Measurements from ENCODE around the gene FAM83F.

FAM83F gene

GRCh38 chr22:40014667-40015248, 20.0 kb downstream of the FAM83F start:
- TF ChIP-seq, protein P1, sequence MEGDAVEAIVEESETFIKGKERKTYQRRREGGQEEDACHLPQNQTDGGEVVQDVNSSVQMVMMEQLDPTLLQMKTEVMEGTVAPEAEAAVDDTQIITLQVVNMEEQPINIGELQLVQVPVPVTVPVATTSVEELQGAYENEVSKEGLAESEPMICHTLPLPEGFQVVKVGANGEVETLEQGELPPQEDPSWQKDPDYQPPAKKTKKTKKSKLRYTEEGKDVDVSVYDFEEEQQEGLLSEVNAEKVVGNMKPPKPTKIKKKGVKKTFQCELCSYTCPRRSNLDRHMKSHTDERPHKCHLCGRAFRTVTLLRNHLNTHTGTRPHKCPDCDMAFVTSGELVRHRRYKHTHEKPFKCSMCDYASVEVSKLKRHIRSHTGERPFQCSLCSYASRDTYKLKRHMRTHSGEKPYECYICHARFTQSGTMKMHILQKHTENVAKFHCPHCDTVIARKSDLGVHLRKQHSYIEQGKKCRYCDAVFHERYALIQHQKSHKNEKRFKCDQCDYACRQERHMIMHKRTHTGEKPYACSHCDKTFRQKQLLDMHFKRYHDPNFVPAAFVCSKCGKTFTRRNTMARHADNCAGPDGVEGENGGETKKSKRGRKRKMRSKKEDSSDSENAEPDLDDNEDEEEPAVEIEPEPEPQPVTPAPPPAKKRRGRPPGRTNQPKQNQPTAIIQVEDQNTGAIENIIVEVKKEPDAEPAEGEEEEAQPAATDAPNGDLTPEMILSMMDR (IDR thresholded peaks at IDR 0.05; ENCODE audit: insufficient read depth, low read length, poor library complexity, severe bottlenecking): no peak
- no peak for TF ChIP-seq EZH2phosphoT487 (conservative IDR thresholded peaks at IDR 0.05; ENCODE audit: low read length)
- Histone ChIP-seq H3K27ac (ENCODE audit: low read depth, low read length) (no peak overlapping the region), H3K9me3 (ENCODE audit: insufficient read depth, low read length) (no peaks in the 10 kb centered on the region), H4K20me1 (ENCODE audit: low read depth, low read length) (no peaks in the 10 kb centered on the region), H3K79me2 (ENCODE audit: insufficient read depth, low read length) (no peaks in the 10 kb centered on the region), H3K9me2 (replicated peaks; ENCODE audit: insufficient read depth, low read length) (no peaks in the 10 kb centered on the region), H3K27me3 (ENCODE audit: low read length) (no peaks in the 10 kb centered on the region; the same call in 1 of the 2 replicates), H2AFZ (ENCODE audit: low read depth, low read length, severe bottlenecking) (no peak overlapping the region), H3K4me3 (ENCODE audit: insufficient read depth, low read length, poor library complexity, severe bottlenecking) (no peak overlapping the region), H3K9ac (ENCODE audit: low read length) (no peak overlapping the region), H3K4me2 (ENCODE audit: low read depth, low read length, poor library complexity, severe bottlenecking) (no peak overlapping the region), H3K36me3 (ENCODE audit: low read length) (no peaks in the 10 kb centered on the region), H3F3A (ENCODE audit: insufficient read depth) (no peaks in the 10 kb centered on the region)

GRCh38 chr22:40015358-40015976, 20.7 kb downstream of the FAM83F start:
- Histone ChIP-seq H3K27ac (ENCODE audit: low read depth, low read length) (no peak overlapping the region), H3K4me3 (ENCODE audit: insufficient read depth, low read length, poor library complexity, severe bottlenecking) (no peak overlapping the region)
- TF ChIP-seq, protein P1 (IDR thresholded peaks at IDR 0.05; ENCODE audit: insufficient read depth, low read length, poor library complexity, severe bottlenecking): no peak
- TF ChIP-seq EZH2phosphoT487 (conservative IDR thresholded peaks at IDR 0.05; ENCODE audit: low read length): no peak

GRCh38 chr22:40018051-40018450, 23.3 kb downstream of the FAM83F start:
- Histone ChIP-seq H3K27me3 (ENCODE audit: low read length) (no peaks in the 10 kb centered on the region; the same call in 1 of the 2 replicates), H4K20me1 (ENCODE audit: low read depth, low read length) (no peaks in the 10 kb centered on the region), H3K9ac (ENCODE audit: low read length) (no peak overlapping the region), H3K79me2 (ENCODE audit: insufficient read depth, low read length) (no peaks in the 10 kb centered on the region), H3K27ac (ENCODE audit: low read depth, low read length) (no peak overlapping the region), H3K9me3 (ENCODE audit: insufficient read depth, low read length) (no peaks in the 10 kb centered on the region), H3F3A (ENCODE audit: insufficient read depth) (no peaks in the 10 kb centered on the region), H3K4me3 (ENCODE audit: insufficient read depth, low read length, poor library complexity, severe bottlenecking) (no peak overlapping the region), H3K4me2 (ENCODE audit: low read depth, low read length, poor library complexity, severe bottlenecking) (no peak overlapping the region), H3K36me3 (ENCODE audit: low read length) (no peaks in the 10 kb centered on the region), H3K9me2 (replicated peaks; ENCODE audit: insufficient read depth, low read length) (no peaks in the 10 kb centered on the region), H2AFZ (ENCODE audit: low read depth, low read length, severe bottlenecking) (no peak overlapping the region)
- TF ChIP-seq, protein P1 (IDR thresholded peaks at IDR 0.05; ENCODE audit: insufficient read depth, low read length, poor library complexity, severe bottlenecking): no peak
- TF ChIP-seq EZH2phosphoT487 (conservative IDR thresholded peaks at IDR 0.05; ENCODE audit: low read length): no peak

More at GRCh38 chr22:40015358-40015976, 20.7 kb downstream of the FAM83F start:
- no peaks in the 10 kb centered on the region for H3K9me2 ChIP-seq (replicated peaks; ENCODE audit: insufficient read depth, low read length)
- no peak overlapping the region for H3K9ac ChIP-seq (ENCODE audit: low read length)
- no peaks in the 10 kb centered on the region for H3F3A ChIP-seq (ENCODE audit: insufficient read depth)
- H3K79me2 ChIP-seq (ENCODE audit: insufficient read depth, low read length): no peaks in the 10 kb centered on the region
- H3K36me3 ChIP-seq (ENCODE audit: low read length): no peaks in the 10 kb centered on the region
- no peaks in the 10 kb centered on the region for H4K20me1 ChIP-seq (ENCODE audit: low read depth, low read length)
- no peaks in the 10 kb centered on the region; the same call in 1 of the 2 replicates for H3K27me3 ChIP-seq (ENCODE audit: low read length)
- no peak overlapping the region for H3K4me2 ChIP-seq (ENCODE audit: low read depth, low read length, poor library complexity, severe bottlenecking)
- H3K9me3 ChIP-seq (ENCODE audit: insufficient read depth, low read length): no peaks in the 10 kb centered on the region
- H2AFZ ChIP-seq (ENCODE audit: low read depth, low read length, severe bottlenecking): no peak overlapping the region
